Mesendoderm (in vitro differentiated cells): Measurements from ENCODE around the gene SOX5.

ENCODE experiments used
- DNase-seq: peaks from one replicate; pipeline ENCODE4 v3.0.0; 2013
- H2AK5ac ChIP-seq: 2 replicates; pipeline ENCODE4 v1.6.1; 2013; ENCODE audit warnings: low read length, inconsistent platforms
- H2BK120ac ChIP-seq: 2 replicates; pipeline ENCODE4 v1.6.1; 2013; ENCODE audit warnings: low read depth, mild to moderate bottlenecking, low read length, moderate library complexity, mixed read lengths
- H2BK15ac ChIP-seq: replicated peaks from 2 replicates; pipeline ENCODE4 v1.6.1; 2013; ENCODE audit warnings: low read depth, mild to moderate bottlenecking, moderate library complexity
- H2BK5ac ChIP-seq: 2 replicates; pipeline ENCODE4 v1.6.1; 2013; ENCODE audit warnings: low read length, inconsistent platforms
- H3K18ac ChIP-seq: 2 replicates; pipeline ENCODE4 v1.6.1; 2013; ENCODE audit warnings: mild to moderate bottlenecking, low read length, mixed read lengths
- H3K23ac ChIP-seq: one replicate; pipeline ENCODE4 v1.6.1; 2013; ENCODE audit warnings: low read length
- H3K27ac ChIP-seq: 2 replicates; pipeline ENCODE4 v1.5.1; 2013; ENCODE audit warnings: low read depth, mild to moderate bottlenecking, inconsistent platforms, low read length, moderate library complexity
- H3K27me3 ChIP-seq: 2 replicates; pipeline ENCODE4 v1.6.1; 2013; ENCODE audit warnings: low read length, control low read depth, mild to moderate bottlenecking, inconsistent platforms; ENCODE audit not compliant: insufficient read depth, poor library complexity
- H3K36me3 ChIP-seq: 2 replicates; pipeline ENCODE4 v1.6.1; 2013; ENCODE audit warnings: low read length, inconsistent platforms; ENCODE audit not compliant: control insufficient read depth, insufficient read depth
- H3K4ac ChIP-seq: one replicate; pipeline ENCODE4 v1.6.1; 2013; ENCODE audit warnings: low read depth, mild to moderate bottlenecking, low read length, moderate library complexity
- H3K4me1 ChIP-seq: 2 replicates; pipeline ENCODE4 v1.6.1; 2013; ENCODE audit warnings: low read depth, low read length, inconsistent platforms; ENCODE audit not compliant: control insufficient read depth
- H3K4me2 ChIP-seq: 2 replicates; pipeline ENCODE4 v1.6.1; 2013; ENCODE audit warnings: low read length
- H3K4me3 ChIP-seq: 2 replicates; pipeline ENCODE4 v1.5.1; 2013; ENCODE audit warnings: mild to moderate bottlenecking, low read length
- H3K56ac ChIP-seq: one replicate; pipeline ENCODE4 v1.6.1; 2013; ENCODE audit warnings: low read length
- H3K79me1 ChIP-seq: 2 replicates; pipeline ENCODE4 v1.6.1; 2013; ENCODE audit warnings: low read length, inconsistent platforms
- H3K79me2 ChIP-seq: 2 replicates; pipeline ENCODE4 v1.6.1; 2013; ENCODE audit warnings: mild to moderate bottlenecking, low read length; ENCODE audit not compliant: control insufficient read depth, insufficient read depth
- H3K9ac ChIP-seq: 2 replicates; pipeline ENCODE4 v1.6.1; 2013; ENCODE audit warnings: low read length, inconsistent platforms
- H4K5ac ChIP-seq: one replicate; pipeline ENCODE4 v1.6.1; 2013; ENCODE audit warnings: low read length
- H4K8ac ChIP-seq: one replicate; pipeline ENCODE4 v1.6.1; 2013; ENCODE audit warnings: low read depth, mild to moderate bottlenecking, control low read depth, low read length, moderate library complexity
- WGBS: extraction: QIAGEN DNeasy Blood & Tissue Kit; methylation state at CpG from one replicate; pipeline ENCODE4 v1.1.7; 2013; ENCODE audit warnings: low lambda C conversion rate, missing lambda C conversion rate; ENCODE audit not compliant: insufficient coverage; ENCODE audit errors: extremely low coverage; 5-methylcytosine and 5-hydroxymethylcytosine counted together

Gene SOX5

GRCh38 chr12:23899434-23899833, 50.0 kb downstream of the SOX5 start:
- no peak overlapping the region for H2BK120ac ChIP-seq
- H2BK15ac ChIP-seq = no peak overlapping the region
- no peaks in the 10 kb centered on the region for H3K79me2 ChIP-seq
- H2AK5ac ChIP-seq = no peak overlapping the region
- H3K18ac ChIP-seq = no peak overlapping the region
- no peak overlapping the region for H3K4me3 ChIP-seq
- no peak for DNase-seq
- H4K5ac ChIP-seq = no peak overlapping the region
- no peak overlapping the region for H3K27ac ChIP-seq
- no peaks in the 10 kb centered on the region for H3K27me3 ChIP-seq
- no CpG with 5 or more reads among the region's 3 CpGs for WGBS
- H3K4me2 ChIP-seq = no peak overlapping the region
- no peak overlapping the region for H3K4ac ChIP-seq
- no peak overlapping the region for H2BK5ac ChIP-seq
- H3K23ac ChIP-seq = no peak overlapping the region
- H3K79me1 ChIP-seq = no peaks in the 10 kb centered on the region
- no peaks in the 10 kb centered on the region for H3K36me3 ChIP-seq
- no peak overlapping the region for H3K9ac ChIP-seq
- H4K8ac ChIP-seq = no peak overlapping the region
- H3K56ac ChIP-seq = no peak overlapping the region
- H3K4me1 ChIP-seq = peaks cover 2% of the 10 kb centered on the region

DNA sequence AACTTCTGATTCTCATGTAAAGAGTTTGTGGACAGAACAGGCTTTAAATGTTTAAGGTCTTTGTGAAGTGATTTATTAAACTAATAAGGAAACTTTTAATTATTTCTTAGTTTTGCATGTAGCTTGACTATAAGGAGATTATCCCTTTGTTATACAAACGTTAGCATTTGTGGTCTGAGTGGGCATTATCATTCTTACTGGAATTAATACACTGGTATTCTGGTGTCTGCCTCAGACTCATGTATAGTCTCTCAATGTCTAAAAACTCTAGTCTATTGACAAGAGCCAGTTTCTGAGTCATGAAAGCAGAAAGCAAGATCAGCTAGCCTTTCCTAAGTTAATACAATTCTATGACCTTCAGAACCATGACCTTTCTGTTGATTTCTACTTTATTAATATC, 51.3 kb downstream of the SOX5 start:
- Histone ChIP-seq H2BK15ac (no peak overlapping the region), H3K4ac (no peak overlapping the region), H3K27ac (no peak overlapping the region), H3K18ac (no peak overlapping the region), H2AK5ac (no peak overlapping the region), H3K56ac (no peak overlapping the region), H3K27me3 (no peaks in the 10 kb centered on the region), H3K36me3 (no peaks in the 10 kb centered on the region), H3K23ac (no peak overlapping the region), H3K79me2 (no peaks in the 10 kb centered on the region), H4K8ac (no peak overlapping the region), H3K4me2 (no peak overlapping the region), H3K79me1 (no peaks in the 10 kb centered on the region), H4K5ac (no peak overlapping the region), H3K9ac (no peak overlapping the region), H2BK120ac (no peak overlapping the region), H2BK5ac (no peak overlapping the region), H3K4me1 (peaks cover 2% of the 10 kb centered on the region), H3K4me3 (no peak overlapping the region)
- no CpG with 5 or more reads among the region's 1 CpG for WGBS
- DNase-seq = no peak

DNA sequence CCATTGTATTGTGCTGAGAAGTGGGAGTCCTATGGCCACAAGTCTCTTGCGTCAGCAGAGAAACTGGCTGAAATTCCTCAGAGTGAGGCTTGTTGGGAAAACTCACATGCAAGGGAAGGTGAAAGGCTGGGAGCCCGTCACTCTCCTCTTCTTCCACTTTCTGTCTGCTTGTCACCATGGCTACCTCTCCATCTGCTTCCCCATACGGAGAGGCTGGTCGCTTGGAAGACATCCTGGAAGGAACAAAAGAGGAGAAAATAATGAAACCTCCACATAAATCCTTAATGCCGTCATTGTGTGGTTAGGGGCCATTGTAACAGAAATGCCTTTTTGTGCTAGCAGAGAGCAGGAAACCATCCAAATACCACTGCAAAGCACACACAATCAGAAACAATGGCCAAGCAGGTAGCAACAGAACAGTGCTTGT, 53.7 kb downstream of the SOX5 start:
- no peak overlapping the region for H3K4me2 ChIP-seq
- H4K5ac ChIP-seq = no peak overlapping the region
- peaks cover 2% of the 10 kb centered on the region for H3K4me1 ChIP-seq
- no peak overlapping the region for H4K8ac ChIP-seq
- H3K36me3 ChIP-seq = no peaks in the 10 kb centered on the region
- H3K79me2 ChIP-seq = no peaks in the 10 kb centered on the region
- H2BK15ac ChIP-seq = no peak overlapping the region
- no peaks in the 10 kb centered on the region for H3K27me3 ChIP-seq
- no peaks in the 10 kb centered on the region for H3K79me1 ChIP-seq
- no peak overlapping the region for H3K56ac ChIP-seq
- no peak overlapping the region for H2BK5ac ChIP-seq
- no peak overlapping the region for H2AK5ac ChIP-seq
- DNase-seq = peak; percentile 84
- no peak overlapping the region for H2BK120ac ChIP-seq
- no peak overlapping the region for H3K27ac ChIP-seq
- no peak overlapping the region for H3K23ac ChIP-seq
- H3K4me3 ChIP-seq = no peak overlapping the region
- H3K4ac ChIP-seq = no peak overlapping the region
- H3K9ac ChIP-seq = no peak overlapping the region
- H3K18ac ChIP-seq = no peak overlapping the region
- no CpG with 5 or more reads among the region's 5 CpGs for WGBS

- H3K27ac ChIP-seq = no peak overlapping the region
- WGBS = no CpG with 5 or more reads among the region's 1 CpG
Observed at GRCh38 chr12:23893611-23894010, 55.9 kb downstream of the SOX5 start.

GRCh38 chr12:23891115-23891514, 58.4 kb downstream of the SOX5 start:
- no peak overlapping the region for H2BK5ac ChIP-seq
- H2BK120ac ChIP-seq = no peak overlapping the region
- H2BK15ac ChIP-seq = no peak overlapping the region
- no peak for DNase-seq
- H4K5ac ChIP-seq = no peak overlapping the region
- H3K4ac ChIP-seq = no peak overlapping the region
- no peak overlapping the region for H3K27ac ChIP-seq
- H3K4me2 ChIP-seq = no peak overlapping the region
- no peak overlapping the region for H3K23ac ChIP-seq
- H3K36me3 ChIP-seq = no peaks in the 10 kb centered on the region
- no peak overlapping the region for H3K18ac ChIP-seq
- H3K79me1 ChIP-seq = no peaks in the 10 kb centered on the region
- no peak overlapping the region for H2AK5ac ChIP-seq
- WGBS = no CpG with 5 or more reads among the region's 3 CpGs
- H3K27me3 ChIP-seq = no peaks in the 10 kb centered on the region
- no peaks in the 10 kb centered on the region for H3K79me2 ChIP-seq
- no peak overlapping the region for H3K56ac ChIP-seq
- peaks cover 2% of the 10 kb centered on the region for H3K4me1 ChIP-seq
- no peak overlapping the region for H3K4me3 ChIP-seq
- H3K9ac ChIP-seq = no peak overlapping the region
- H4K8ac ChIP-seq = no peak overlapping the region

More at GRCh38 chr12:23893611-23894010, 55.9 kb downstream of the SOX5 start:
- H3K4me2 ChIP-seq = no peak overlapping the region
- H4K8ac ChIP-seq = no peak overlapping the region
- H3K56ac ChIP-seq = no peak overlapping the region
- H3K79me1 ChIP-seq = no peaks in the 10 kb centered on the region
- no peak overlapping the region for H3K23ac ChIP-seq
- no peak overlapping the region for H3K18ac ChIP-seq
- DNase-seq = no peak
- no peak overlapping the region for H2BK120ac ChIP-seq
- no peak overlapping the region for H3K4me3 ChIP-seq
- no peaks in the 10 kb centered on the region for H3K27me3 ChIP-seq
- no peaks in the 10 kb centered on the region for H3K79me2 ChIP-seq
- H4K5ac ChIP-seq = no peak overlapping the region
- H3K4ac ChIP-seq = no peak overlapping the region
- H2BK15ac ChIP-seq = no peak overlapping the region
- peaks cover 2% of the 10 kb centered on the region for H3K4me1 ChIP-seq
- no peak overlapping the region for H3K9ac ChIP-seq
- no peak overlapping the region for H2AK5ac ChIP-seq
- no peak overlapping the region for H2BK5ac ChIP-seq
- H3K36me3 ChIP-seq = no peaks in the 10 kb centered on the region

GRCh38 chr12:23889069-23889440, 60.4 kb downstream of the SOX5 start:
- no peaks in the 10 kb centered on the region for H3K4me1 ChIP-seq
- no peak overlapping the region for H3K56ac ChIP-seq
- H3K79me2 ChIP-seq = no peaks in the 10 kb centered on the region
- H2BK15ac ChIP-seq = no peak overlapping the region
- no peak overlapping the region for H3K4ac ChIP-seq
- WGBS = 100% methylated on average over 2 of the region's 4 CpGs
- H3K4me3 ChIP-seq = no peak overlapping the region
- H3K79me1 ChIP-seq = no peaks in the 10 kb centered on the region
- H4K5ac ChIP-seq = no peak overlapping the region
- no peak overlapping the region for H3K9ac ChIP-seq
- H2BK5ac ChIP-seq = no peak overlapping the region
- H2BK120ac ChIP-seq = no peak overlapping the region
- H3K36me3 ChIP-seq = no peaks in the 10 kb centered on the region
- DNase-seq = no peak
- H4K8ac ChIP-seq = no peak overlapping the region
- H3K4me2 ChIP-seq = no peak overlapping the region
- no peak overlapping the region for H2AK5ac ChIP-seq
- no peak overlapping the region for H3K23ac ChIP-seq
- H3K27me3 ChIP-seq = no peaks in the 10 kb centered on the region
- no peak overlapping the region for H3K18ac ChIP-seq
- H3K27ac ChIP-seq = no peak overlapping the region
